ENCODE measurements around the gene UNC119B.

UNC119B gene

DNA sequence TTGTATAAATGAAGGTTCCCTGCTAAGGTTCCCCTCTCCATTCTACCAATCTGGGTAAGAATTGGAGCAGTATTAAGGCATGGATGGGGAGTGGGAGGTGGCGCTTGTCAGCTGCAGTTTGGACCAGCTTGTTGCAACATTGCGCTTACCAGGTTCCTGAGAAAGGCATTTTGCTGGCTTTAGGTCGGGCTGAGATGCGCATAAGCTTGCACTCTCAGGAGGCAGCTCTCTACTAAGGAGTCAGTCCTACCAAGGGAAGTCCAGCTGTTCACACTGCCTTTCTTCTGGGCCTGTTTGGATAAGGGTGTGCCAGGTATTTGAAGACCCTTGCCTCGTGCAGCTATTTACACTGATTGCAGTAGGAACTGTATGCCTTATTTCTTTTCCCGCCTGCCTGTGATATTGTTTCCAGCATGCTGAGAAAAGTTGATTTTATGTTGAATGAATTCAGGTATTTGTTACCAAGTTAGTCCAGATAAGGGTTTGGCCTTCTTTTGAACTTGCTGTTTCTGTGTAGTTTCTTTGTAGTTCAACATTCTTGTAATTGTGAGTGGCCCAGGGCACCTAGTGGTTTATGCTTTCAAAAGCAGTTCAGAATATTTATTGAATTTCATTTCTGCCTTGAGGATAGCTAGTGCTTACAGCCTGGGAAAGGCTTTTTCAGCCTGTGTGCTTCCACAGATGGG lies 20.7 kb upstream of the UNC119B start:
- H3K4me3 ChIP-seq (replicated peaks; ENCODE audit: low read depth, low read length) = peak overlapping the region; percentile 71

DNA sequence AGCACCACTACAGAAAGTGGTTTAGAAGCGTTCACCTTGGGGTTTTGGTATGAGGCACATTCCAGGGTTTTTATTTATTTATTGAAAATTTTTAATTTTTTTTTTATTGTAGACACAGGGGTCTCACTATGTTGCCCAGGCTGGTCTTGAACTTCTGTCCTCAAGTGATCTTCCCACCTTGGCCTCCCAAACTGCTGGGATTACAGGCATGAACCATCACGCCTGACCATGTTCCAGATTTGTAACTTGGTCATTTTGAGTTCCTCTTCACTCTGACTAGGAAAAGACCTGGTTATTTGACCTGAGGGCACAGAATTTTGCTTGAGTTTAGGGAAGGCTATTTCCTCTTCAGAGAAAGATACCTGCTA lies 20.2 kb upstream of the UNC119B start:
- no peak for DNase-seq (ENCODE audit: low read depth)
- TF ChIP-seq, protein P1, sequence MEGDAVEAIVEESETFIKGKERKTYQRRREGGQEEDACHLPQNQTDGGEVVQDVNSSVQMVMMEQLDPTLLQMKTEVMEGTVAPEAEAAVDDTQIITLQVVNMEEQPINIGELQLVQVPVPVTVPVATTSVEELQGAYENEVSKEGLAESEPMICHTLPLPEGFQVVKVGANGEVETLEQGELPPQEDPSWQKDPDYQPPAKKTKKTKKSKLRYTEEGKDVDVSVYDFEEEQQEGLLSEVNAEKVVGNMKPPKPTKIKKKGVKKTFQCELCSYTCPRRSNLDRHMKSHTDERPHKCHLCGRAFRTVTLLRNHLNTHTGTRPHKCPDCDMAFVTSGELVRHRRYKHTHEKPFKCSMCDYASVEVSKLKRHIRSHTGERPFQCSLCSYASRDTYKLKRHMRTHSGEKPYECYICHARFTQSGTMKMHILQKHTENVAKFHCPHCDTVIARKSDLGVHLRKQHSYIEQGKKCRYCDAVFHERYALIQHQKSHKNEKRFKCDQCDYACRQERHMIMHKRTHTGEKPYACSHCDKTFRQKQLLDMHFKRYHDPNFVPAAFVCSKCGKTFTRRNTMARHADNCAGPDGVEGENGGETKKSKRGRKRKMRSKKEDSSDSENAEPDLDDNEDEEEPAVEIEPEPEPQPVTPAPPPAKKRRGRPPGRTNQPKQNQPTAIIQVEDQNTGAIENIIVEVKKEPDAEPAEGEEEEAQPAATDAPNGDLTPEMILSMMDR (IDR thresholded peaks at IDR 0.05; ENCODE audit: low read length, missing control alignments) = no peak
- no peak overlapping the region for H3K4me3 ChIP-seq (replicated peaks; ENCODE audit: low read depth, low read length)

More for the DNA sequence above, 20.7 kb upstream of the UNC119B start:
- TF ChIP-seq, protein P1 (IDR thresholded peaks at IDR 0.05; ENCODE audit: low read length, missing control alignments) = no peak
- no peak for DNase-seq (ENCODE audit: low read depth)

DNA sequence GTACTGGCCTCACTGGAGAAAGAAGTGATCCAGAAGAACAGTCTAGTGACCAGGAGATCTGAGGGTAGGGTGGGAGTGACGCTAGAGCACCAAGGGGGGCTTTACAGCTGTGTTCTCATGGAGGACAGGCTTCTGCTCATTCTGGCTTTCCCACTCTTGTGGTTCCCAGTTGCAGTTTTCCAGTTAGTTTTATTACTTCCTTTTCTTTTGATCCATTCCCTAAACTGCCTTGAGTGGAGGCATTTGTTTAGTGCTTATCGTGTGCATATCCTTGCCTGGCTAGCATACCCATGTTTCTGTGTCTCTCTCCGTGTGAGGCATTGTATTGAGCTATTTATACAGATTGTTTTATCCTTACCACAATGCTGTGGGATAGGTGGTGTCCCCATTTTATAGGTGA lies 19.3 kb upstream of the UNC119B start:
- no peak overlapping the region for H3K4me3 ChIP-seq (replicated peaks; ENCODE audit: low read depth, low read length)
- TF ChIP-seq, protein P1 (IDR thresholded peaks at IDR 0.05; ENCODE audit: low read length, missing control alignments) = no peak
- no peak for DNase-seq (ENCODE audit: low read depth)

DNA sequence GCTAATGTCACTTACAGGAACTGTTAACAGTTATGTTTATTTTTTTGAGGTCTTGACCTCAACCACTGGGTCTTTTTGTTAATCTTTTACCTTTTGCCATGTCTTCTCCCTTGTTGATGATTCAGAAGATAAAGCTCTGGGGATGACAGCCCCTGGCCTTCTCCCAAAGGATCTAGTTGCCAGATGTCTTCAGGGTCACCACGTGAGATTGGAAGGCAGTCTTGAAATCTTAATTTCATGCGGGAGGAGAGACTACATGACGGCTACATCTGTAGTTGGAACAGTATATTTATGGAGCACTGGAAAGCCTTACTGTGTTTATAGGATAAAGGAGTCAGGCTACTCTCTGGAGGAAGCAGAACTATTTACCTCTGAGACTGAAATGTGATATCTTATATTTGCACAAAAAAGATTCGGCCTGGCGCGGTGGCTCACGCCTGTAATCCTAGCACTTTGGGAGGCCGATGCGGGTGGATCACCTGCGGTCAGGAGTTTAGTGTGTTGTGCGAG lies 17.7 kb upstream of the UNC119B start:
- no peak overlapping the region for H3K4me3 ChIP-seq (replicated peaks; ENCODE audit: low read depth, low read length)
- DNase-seq (ENCODE audit: low read depth) = no peak
- TF ChIP-seq, protein P1 (IDR thresholded peaks at IDR 0.05; ENCODE audit: low read length, missing control alignments) = no peak

DNA sequence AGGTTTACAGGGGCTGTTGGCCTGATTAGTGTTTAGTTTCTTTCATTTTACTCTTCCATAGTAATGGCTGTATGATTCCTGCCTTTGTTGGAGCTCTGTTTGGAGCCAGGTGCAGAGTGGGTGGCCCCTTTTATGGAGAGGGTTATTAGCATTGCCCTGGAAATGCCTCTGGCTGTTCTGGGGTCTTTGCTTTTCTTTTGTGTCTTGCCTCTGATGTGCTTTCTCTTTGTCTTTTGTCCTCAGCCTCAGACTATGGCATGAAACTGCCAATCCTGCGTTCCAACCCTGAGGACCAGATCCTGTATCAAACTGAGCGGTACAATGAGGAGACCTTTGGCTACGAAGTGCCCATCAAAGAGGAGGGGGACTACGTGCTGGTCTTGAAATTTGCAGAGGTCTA lies 16.4 kb upstream of the UNC119B start:
- no peak overlapping the region for H3K4me3 ChIP-seq (replicated peaks; ENCODE audit: low read depth, low read length)
- TF ChIP-seq, protein P1 (IDR thresholded peaks at IDR 0.05; ENCODE audit: low read length, missing control alignments) = no peak
- no peak for DNase-seq (ENCODE audit: low read depth)

DNA sequence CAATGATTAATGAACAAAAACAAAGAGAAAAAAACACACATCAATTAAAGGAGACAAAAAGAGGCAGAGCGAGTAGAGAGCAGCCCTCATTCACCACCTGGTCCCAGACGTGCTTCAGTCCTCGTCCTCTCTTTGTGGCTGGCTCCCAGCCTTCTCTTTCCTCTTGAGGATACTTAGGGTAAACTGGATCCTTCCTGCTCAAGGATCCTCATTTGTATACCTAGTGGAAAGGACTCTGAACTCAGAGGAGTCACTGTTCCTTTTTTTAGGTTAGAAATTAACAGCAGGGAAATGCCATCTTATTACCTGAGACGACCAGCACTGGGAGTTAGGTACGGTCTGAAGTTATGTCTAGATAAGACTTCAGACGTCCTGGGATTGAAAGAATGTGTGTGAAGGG lies 13.6 kb upstream of the UNC119B start:
- no peak for DNase-seq (ENCODE audit: low read depth)
- no peak overlapping the region for H3K4me3 ChIP-seq (replicated peaks; ENCODE audit: low read depth, low read length)
- TF ChIP-seq, protein P1 (IDR thresholded peaks at IDR 0.05; ENCODE audit: low read length, missing control alignments) = no peak

DNA sequence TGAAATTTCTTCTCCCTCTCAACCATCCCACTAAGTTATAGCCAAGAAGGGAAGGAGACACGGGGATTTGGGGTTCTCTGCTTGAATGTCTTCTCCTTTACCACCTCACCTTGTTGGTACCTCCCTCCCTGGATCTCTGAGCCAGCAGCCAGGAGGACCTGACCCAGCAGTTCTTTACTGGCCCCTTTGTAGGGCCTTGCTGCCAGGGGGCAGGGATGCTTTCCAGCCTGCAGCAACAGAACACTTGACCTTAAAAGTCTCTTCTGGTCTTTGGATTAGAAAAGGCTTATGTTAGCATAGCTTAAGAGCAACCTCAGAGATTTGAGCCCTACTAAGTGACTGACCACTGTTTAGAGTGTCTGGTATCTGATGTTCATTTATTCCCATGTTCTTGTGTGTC lies 12.9 kb upstream of the UNC119B start:
- H3K4me3 ChIP-seq (replicated peaks; ENCODE audit: low read depth, low read length) = no peak overlapping the region
- no peak for DNase-seq (ENCODE audit: low read depth)
- TF ChIP-seq, protein P1 (IDR thresholded peaks at IDR 0.05; ENCODE audit: low read length, missing control alignments) = no peak

Data from fibroblast of pulmonary artery (primary cell).